ENCODE data around the gene HELZ.
"Not testable (repeated sequence)": the region's sequence is repeated elsewhere in the genome, so short reads cannot be mapped to it uniquely, and the experiment has no call there.

Gene HELZ

DNA sequence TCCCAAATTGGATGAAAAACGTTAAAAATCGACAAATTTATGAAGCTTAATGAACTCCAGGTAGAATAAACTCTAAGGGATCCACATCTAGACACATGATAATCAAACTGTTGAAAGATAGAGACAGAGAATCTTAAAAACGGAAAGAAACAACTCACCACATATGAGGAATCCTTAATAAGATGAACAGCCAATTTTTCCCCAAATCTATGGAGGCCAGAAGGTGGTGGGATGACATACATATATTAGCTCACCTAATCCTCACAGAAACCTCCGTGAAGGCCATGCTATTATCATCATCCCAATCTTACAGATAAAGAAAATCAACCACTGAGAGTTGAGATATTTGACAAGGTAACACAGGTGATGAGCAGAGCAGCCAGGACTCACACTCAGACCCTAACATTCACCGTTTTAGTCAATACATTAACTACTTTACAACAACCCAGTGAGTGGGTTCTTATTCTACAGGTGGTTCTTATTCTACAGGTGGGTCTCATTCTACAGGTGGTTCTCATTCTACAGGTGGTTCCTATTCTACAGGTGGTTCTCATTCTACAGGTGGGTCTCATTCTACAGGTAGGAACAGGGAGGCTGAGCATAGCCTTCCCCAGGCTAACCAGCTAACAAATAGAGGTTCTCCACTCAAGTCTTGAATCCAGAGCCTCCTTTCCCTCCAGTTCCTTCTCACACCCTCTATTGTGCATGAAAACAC lies 195.8 kb downstream of the HELZ start:
- Mint-ChIP-seq H3K4me3 (no peak overlapping the region), H3K36me3 (ENCODE audit: insufficient read depth) (no peaks in the 10 kb centered on the region), H3K27me3 (peaks cover 13% of the 10 kb centered on the region), H3K4me1 (no peaks in the 10 kb centered on the region), H3K9me3 (peaks cover 13% of the 10 kb centered on the region), H3K27ac (ENCODE audit: low read depth) (no peak overlapping the region)
- DNase-seq (ENCODE audit: low spot score in 2 of 2) (no peak), ATAC-seq (replicated peaks; ENCODE audit: extremely low read depth, poor library complexity, severe bottlenecking) (no peak)

DNA sequence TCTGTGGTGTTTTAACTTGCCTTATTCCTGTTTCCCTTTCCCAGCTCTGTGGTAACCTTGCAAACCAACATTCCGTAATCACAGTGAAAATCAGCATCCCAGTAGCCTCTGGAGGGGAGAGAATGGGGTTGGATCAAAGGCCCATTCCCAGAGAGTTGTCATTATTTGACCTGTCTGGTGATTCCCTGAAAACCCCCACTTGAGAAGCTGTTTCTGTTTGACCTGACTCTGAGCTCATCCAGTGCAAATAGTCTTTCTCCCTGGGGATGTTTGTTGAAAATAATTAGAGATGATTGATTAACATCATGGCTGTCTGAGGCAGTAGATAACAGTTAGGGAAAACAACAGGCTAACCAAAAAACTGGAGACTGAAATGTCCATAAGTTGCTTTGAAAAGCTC lies 197.6 kb downstream of the HELZ start:
- peaks cover 13% of the 10 kb centered on the region for H3K9me3 Mint-ChIP-seq
- no peak for ATAC-seq (replicated peaks; ENCODE audit: extremely low read depth, poor library complexity, severe bottlenecking)

DNA sequence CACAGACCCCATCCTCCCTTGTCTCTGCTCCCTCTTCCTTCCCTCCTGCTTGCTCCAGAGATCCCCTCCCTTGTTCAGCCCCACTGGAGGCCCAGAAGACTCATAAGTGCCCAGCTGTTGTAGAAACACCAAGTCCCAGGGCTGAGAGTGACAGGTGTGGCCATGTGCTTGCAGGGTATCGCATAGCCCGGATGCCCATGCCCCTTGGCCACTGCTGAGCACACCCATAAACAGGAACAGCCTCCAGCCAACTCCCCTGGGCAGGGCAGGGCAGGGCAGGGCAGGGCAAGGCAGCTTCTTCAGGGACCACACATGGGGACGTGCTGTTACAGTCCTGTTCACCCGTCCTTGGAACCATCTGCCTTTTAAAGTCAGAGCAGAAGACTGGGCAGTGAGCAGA lies 198.6 kb downstream of the HELZ start:
- Mint-ChIP-seq H3K9me3 (peaks cover 13% of the 10 kb centered on the region), H3K27me3 (peaks cover 13% of the 10 kb centered on the region), H3K4me1 (no peaks in the 10 kb centered on the region), H3K27ac (ENCODE audit: low read depth) (no peak overlapping the region), H3K36me3 (ENCODE audit: insufficient read depth) (no peaks in the 10 kb centered on the region), H3K4me3 (no peak overlapping the region)
- ATAC-seq (replicated peaks; ENCODE audit: extremely low read depth, poor library complexity, severe bottlenecking) (no peak), DNase-seq (ENCODE audit: low spot score in 2 of 2) (no peak)

More for the DNA sequence above, 197.6 kb downstream of the HELZ start:
- no peak overlapping the region for H3K4me3 Mint-ChIP-seq
- peaks cover 13% of the 10 kb centered on the region for H3K27me3 Mint-ChIP-seq
- H3K4me1 Mint-ChIP-seq = no peaks in the 10 kb centered on the region
- H3K27ac Mint-ChIP-seq (ENCODE audit: low read depth) = no peak overlapping the region
- H3K36me3 Mint-ChIP-seq (ENCODE audit: insufficient read depth) = no peaks in the 10 kb centered on the region
- no peak for DNase-seq (ENCODE audit: low spot score in 2 of 2)

DNA sequence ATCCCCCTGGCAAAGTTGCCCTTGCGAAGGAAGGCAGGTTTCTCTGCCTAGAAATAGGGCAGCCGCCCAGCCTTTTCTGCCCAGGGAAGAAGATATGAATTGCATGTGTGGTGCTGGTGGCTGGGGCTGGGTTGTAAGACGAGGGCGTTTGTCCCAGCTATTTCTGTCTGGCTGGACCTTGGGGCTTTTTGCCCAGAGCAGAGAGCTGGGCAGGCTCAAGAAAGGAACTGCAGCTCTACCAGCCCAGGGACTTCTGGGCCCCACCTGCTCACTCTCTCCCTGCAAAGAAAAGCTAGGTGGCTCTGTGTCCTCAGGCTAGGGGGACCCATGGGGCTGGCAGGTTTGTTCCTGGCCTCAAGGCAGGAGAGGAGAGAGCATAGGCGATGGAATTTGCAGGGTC lies 200.1 kb downstream of the HELZ start:
- DNase-seq (ENCODE audit: low spot score in 2 of 2) (no peak), ATAC-seq (replicated peaks; ENCODE audit: extremely low read depth, poor library complexity, severe bottlenecking) (no peak)
- no peaks in the 10 kb centered on the region for H3K4me1 Mint-ChIP-seq

DNA sequence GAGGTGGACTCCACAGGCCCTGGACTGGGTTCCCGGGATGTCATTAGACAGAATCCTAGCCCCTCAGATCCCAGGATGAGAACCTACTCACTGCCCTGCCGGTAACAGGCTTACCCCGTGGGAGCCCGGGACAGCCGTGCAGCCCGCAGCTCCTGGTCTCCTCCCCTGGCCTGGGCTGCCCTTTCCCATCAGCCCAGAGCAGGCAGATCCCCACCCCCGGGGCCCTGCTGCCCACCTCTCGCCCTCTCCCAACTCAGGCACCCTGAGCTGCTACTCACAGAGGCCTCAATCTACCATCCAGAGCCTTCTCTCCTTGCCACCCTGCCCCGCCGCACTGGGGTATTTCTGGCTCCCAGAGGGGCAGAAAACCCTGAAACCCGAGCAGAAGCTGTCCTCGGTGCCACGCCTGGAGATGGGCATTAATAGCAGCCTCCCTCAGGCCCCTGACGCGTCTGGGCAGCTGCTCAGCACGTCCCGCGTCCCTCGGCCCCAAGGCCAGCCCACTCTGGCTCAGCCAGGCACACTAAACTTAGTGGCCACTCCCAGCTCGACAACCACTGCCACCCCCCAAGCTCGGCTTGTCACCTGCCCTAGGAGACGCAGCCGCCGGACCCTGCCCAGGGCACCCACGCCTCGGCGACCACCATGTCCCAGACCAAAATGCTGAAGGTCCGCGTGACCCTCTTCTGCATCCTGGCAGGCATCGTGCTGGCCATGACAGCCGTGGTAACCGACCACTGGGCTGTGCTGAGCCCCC lies 200.8 kb downstream of the HELZ start, which contains the start of gene CACNG1:
Gene CACNG1 (plus strand): TSS at position 539 of the 757 bp plus-strand sequence. CDS start 107 bp downstream, at position 646.
- no peak for DNase-seq (ENCODE audit: low spot score in 2 of 2)
- ATAC-seq (replicated peaks; ENCODE audit: extremely low read depth, poor library complexity, severe bottlenecking) = no peak
- Mint-ChIP-seq H3K9me3 (peaks cover 8% of the 10 kb centered on the region), H3K36me3 (ENCODE audit: insufficient read depth) (no peaks in the 10 kb centered on the region), H3K27me3 (peaks cover 13% of the 10 kb centered on the region), H3K4me3 (no peak within 1 kb of the TSS), H3K27ac (ENCODE audit: low read depth) (no peak within 1 kb of the TSS), H3K4me1 (no peaks in the 10 kb centered on the region)

More for the DNA sequence above, 200.1 kb downstream of the HELZ start:
- Mint-ChIP-seq H3K36me3 (ENCODE audit: insufficient read depth) (no peaks in the 10 kb centered on the region), H3K27me3 (peaks cover 13% of the 10 kb centered on the region), H3K4me3 (no peak overlapping the region), H3K9me3 (peaks cover 13% of the 10 kb centered on the region), H3K27ac (ENCODE audit: low read depth) (no peak overlapping the region)

DNA sequence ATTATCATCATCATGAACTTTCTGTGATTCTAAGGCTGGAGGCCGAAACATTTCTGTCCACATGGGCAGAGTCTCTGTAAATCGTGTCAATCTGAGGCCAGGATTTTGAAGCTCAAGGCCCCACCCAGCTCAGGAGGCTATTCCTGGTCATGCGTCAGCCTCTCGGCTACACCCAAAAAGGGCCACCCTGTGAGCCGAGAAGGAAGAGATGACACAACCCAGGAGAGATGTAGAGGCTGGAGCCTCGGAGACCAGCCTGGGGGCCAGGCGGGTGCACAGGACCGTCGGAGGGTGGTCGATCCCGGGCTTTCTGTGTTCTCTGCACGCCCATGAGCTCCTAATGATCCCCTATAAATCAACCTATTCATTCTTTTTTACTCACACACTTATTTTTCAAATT lies 201.7 kb downstream of the HELZ start:
- no peaks in the 10 kb centered on the region for H3K4me1 Mint-ChIP-seq
- H3K27me3 Mint-ChIP-seq = peaks cover 13% of the 10 kb centered on the region
- DNase-seq (ENCODE audit: low spot score in 2 of 2) (no peak), ATAC-seq (replicated peaks; ENCODE audit: extremely low read depth, poor library complexity, severe bottlenecking) (no peak)
- H3K9me3 Mint-ChIP-seq = no peaks in the 10 kb centered on the region
- H3K4me3 Mint-ChIP-seq = no peak overlapping the region
- no peaks in the 10 kb centered on the region for H3K36me3 Mint-ChIP-seq (ENCODE audit: insufficient read depth)
- no peak overlapping the region for H3K27ac Mint-ChIP-seq (ENCODE audit: low read depth)

DNA sequence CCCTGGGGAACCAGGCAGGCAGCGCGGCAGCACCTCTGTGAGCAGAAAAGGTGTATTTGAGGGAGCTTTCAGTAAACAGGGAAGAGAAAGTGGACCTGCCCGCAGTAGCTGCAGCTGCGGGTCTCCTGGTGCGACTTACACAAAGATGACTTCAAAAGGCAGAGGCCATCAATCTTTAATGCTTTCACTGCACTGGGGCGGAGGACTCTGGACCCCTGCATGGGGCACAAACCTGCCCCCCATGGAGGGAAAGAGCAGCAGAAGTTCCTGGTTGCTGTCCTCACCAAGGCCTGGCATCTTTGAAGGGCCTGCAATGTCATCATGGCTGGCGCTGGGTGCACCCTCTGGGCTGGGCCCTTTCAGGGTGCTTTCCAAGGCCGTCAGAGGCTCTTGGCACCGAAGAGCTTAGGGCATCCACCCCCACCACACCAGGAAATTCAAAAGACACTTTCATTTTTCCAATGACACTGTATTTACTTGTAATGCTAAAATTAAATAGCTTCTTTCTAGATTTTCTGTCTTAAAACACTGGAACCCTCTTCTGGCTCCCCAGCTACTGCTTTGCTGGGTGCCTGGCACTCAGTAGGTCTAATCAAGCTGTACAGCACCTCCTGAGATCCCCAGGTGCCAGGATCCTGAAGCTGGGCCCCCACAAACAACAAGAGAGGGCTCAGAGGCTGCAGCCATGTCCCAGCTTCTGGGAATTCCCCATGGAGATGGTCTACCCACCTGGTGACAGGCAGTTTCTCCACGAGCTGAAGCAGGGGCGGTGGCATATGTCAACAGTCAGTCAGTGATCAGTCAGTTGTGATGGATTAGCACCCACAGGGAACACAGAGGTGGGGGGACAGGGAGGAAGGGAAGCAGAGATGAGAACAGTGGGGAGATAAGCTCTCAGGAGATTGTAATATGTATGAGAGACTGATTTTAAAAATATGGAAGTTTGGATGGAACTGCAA lies 202.8 kb downstream of the HELZ start:
- Mint-ChIP-seq H3K36me3 (ENCODE audit: insufficient read depth) (no peaks in the 10 kb centered on the region), H3K27me3 (peaks cover 19% of the 10 kb centered on the region), H3K4me1 (no peaks in the 10 kb centered on the region), H3K9me3 (no peaks in the 10 kb centered on the region), H3K27ac (ENCODE audit: low read depth) (no peak overlapping the region), H3K4me3 (no peak overlapping the region)
- ATAC-seq (replicated peaks; ENCODE audit: extremely low read depth, poor library complexity, severe bottlenecking) (no peak), DNase-seq (ENCODE audit: low spot score in 2 of 2) (no peak)

DNA sequence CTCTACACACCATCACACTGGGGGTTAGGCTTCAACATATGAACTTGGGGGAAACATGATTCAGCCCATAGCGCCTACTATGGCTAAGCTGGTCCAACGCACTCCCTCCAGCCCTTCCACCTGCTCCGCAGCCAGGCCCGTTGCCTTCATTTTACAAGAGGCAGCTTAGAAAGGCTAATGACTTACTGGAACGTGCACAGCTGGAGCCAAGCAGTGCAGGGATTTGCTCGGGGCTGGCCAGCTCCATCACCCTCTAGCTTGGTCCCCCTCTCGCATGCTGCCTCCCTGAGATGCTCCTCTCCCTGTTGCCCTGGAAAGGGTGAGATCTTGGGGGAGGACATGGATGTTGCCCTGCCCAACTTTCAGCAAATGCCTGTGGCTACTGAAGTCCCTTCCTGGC lies 203.5 kb downstream of the HELZ start:
- H3K4me1 Mint-ChIP-seq = no peaks in the 10 kb centered on the region
- H3K27ac Mint-ChIP-seq (ENCODE audit: low read depth) = no peak overlapping the region
- ATAC-seq (replicated peaks; ENCODE audit: extremely low read depth, poor library complexity, severe bottlenecking) (no peak), DNase-seq (ENCODE audit: low spot score in 2 of 2) (no peak)
- H3K27me3 Mint-ChIP-seq = peaks cover 22% of the 10 kb centered on the region
- H3K9me3 Mint-ChIP-seq = no peaks in the 10 kb centered on the region
- H3K36me3 Mint-ChIP-seq (ENCODE audit: insufficient read depth) = no peaks in the 10 kb centered on the region
- H3K4me3 Mint-ChIP-seq = no peak overlapping the region

DNA sequence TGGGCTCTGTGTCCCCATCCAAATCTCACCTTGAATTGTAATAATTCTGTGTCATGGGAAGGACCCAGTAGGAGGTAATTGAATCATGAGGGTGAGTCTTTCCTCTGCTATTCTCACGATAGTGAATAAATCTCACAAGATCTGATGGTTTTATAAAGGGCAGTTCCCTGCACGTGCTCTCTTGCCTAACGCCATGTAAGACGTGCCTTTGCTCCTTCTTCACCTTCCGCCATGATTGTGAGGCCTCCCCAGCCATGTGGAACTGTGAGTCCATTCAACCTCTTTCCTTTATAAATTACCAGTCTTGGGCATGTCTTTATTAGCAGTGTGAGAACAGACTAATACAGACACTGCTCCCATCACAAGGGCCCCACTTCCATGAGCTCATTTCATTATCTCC lies 203.9 kb downstream of the HELZ start:
- H3K4me3 Mint-ChIP-seq; H3K27ac Mint-ChIP-seq (ENCODE audit: low read depth); DNase-seq (ENCODE audit: low spot score in 2 of 2); H3K4me1 Mint-ChIP-seq; ATAC-seq (replicated peaks; ENCODE audit: extremely low read depth, poor library complexity, severe bottlenecking); H3K9me3 Mint-ChIP-seq; H3K36me3 Mint-ChIP-seq (ENCODE audit: insufficient read depth): not testable (repeated sequence)
- H3K27me3 Mint-ChIP-seq = peaks cover 22% of the 10 kb centered on the region

DNA sequence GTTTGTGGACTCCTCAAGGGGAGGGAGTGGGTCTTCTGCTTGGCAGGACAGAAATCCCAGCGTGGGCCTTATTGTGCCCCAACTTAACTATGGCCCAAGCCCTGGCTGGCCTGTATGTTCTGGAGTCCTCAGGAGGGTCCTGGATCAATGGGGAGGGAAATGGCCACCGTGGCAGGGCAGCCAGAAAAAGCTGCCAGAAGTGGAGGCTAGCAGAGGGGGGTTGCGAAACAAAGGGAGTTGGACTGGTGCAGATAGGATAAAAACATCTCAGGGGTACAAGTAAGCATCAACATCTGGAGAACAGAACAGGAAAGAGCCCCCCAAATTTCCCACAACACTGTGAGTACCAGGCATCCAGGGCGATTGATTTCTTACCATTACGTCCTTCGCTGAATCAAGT lies 204.3 kb downstream of the HELZ start:
- H3K27me3 Mint-ChIP-seq = peaks cover 22% of the 10 kb centered on the region
- no peak overlapping the region for H3K27ac Mint-ChIP-seq (ENCODE audit: low read depth)
- no peaks in the 10 kb centered on the region for H3K36me3 Mint-ChIP-seq (ENCODE audit: insufficient read depth)
- H3K4me3 Mint-ChIP-seq = no peak overlapping the region
- DNase-seq (ENCODE audit: low spot score in 2 of 2) (no peak), ATAC-seq (replicated peaks; ENCODE audit: extremely low read depth, poor library complexity, severe bottlenecking) (no peak)
- no peaks in the 10 kb centered on the region for H3K9me3 Mint-ChIP-seq
- no peaks in the 10 kb centered on the region for H3K4me1 Mint-ChIP-seq

DNA sequence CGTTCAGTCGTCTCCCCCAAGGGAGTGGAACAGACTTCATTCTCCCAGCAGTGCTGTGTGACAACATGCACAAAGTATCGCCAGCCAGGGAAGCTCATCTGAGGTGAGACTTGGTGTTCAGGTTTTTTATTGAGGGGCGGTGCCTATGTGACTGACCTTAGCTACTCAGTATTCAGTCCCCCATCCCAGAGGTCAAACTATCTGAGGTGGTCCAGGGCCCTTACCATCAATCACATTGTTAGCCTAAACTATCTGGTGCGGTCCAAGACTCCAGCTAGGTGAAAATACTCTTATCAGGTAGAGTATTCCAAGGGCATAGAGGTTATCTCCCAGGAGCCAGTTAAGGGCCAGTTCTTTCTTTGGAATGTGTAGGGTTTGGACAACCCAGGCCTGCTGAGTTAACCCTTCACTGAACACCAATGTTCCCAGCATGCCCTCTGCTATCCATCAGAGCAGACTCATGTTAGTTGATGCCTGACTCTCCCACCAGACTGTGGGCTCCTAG lies 206.1 kb downstream of the HELZ start:
- Mint-ChIP-seq H3K27me3 (peaks cover 35% of the 10 kb centered on the region), H3K4me3 (no peak overlapping the region), H3K9me3 (no peaks in the 10 kb centered on the region), H3K4me1 (no peaks in the 10 kb centered on the region), H3K36me3 (ENCODE audit: insufficient read depth) (no peaks in the 10 kb centered on the region), H3K27ac (ENCODE audit: low read depth) (no peak overlapping the region)
- ATAC-seq (replicated peaks; ENCODE audit: extremely low read depth, poor library complexity, severe bottlenecking) (no peak), DNase-seq (ENCODE audit: low spot score in 2 of 2) (no peak)
